HepG2 (cell line): ENCODE measurements around the gene PLVAP. TPM values are rescaled to one million over a fixed set of nuclear protein-coding genes. Genes with fewer than 3 reads are reported as not detected.

Source experiments
- ATAC-seq: fragments of 200-7000 bp; cut with Tn5 transposase; 3 replicates; pipeline ENCODE4 v1.9.1; 2020; ENCODE audit warnings: mild to moderate bottlenecking, moderate library complexity
- BruUV-seq: library from RNA; stranded (reverse); fragments of 400-500 nt; replicated peaks from 2 replicates; lab custom pipeline; 2021; lab: Mats Ljungman, UMichigan
- CTCF ChIA-PET: fragments of 300-600 bp; formaldehyde crosslinking; extraction: SDS; loops from one replicate; lab custom pipeline; 2021; ENCODE audit warnings: low total read pairs, inconsistent platforms, low intra/inter-chr PET ratio; lab: Yijun Ruan, JAX
- POLR2A ChIA-PET: fragments of 350-600 bp; sonication (Branson Sonifier 250); formaldehyde crosslinking; loops from one replicate; lab custom pipeline; 2020; ENCODE audit warnings: antibody characterized with exemption, inconsistent platforms; lab: Yijun Ruan, JAX
- DNase-seq: peaks from one replicate; pipeline ENCODE4 v3.0.0-alpha.2; 2015; ENCODE audit warnings: low spot score
- FAIRE-seq: peaks from 3 replicates; lab custom pipeline; 2011; peaks lifted over from hg19 to GRCh38; lab: Jason Lieb, UNC
- H2AFZ ChIP-seq: one replicate; pipeline ENCODE4 v1.6.1; 2011; ENCODE audit warnings: low read length, inconsistent platforms
- H3K27ac ChIP-seq: fragments of 300-600 bp; 3 replicates; pipeline ENCODE4 v1.8.0; 2011; ENCODE audit warnings: mixed run types, mild to moderate bottlenecking, mixed read lengths, low read length, inconsistent platforms; ENCODE audit not compliant: insufficient read depth; ENCODE audit errors: extremely low read length
- H3K27me3 ChIP-seq, 2 experiments: fragments of 200-600 bp in 1 of 2; 2 replicates in 1 of 2; 3 replicates in 1 of 2; pipeline versions ENCODE4 v1.6.0 to v1.8.0; 2011; ENCODE audit warnings: low read length in 2 of 2, mild to moderate bottlenecking in 2 of 2, moderate library complexity in 2 of 2, inconsistent platforms in 1 of 2; ENCODE audit not compliant: insufficient read depth in 2 of 2, control insufficient read depth in 1 of 2
- H3K36me3 ChIP-seq, 2 experiments: fragments of 200-600 bp in 1 of 2; replicated peaks in 1 of 2; 2 replicates in 1 of 2; 3 replicates in 1 of 2; pipeline versions ENCODE4 v1.5.1 to v1.8.0; 2011; ENCODE audit warnings: low read length in 2 of 2, inconsistent platforms in 1 of 2; ENCODE audit not compliant: insufficient read depth in 2 of 2, control insufficient read depth in 1 of 2
- H3K4me1 ChIP-seq: 2 replicates; pipeline ENCODE4 v1.5.1; 2012; ENCODE audit warnings: low read length, inconsistent platforms; ENCODE audit not compliant: insufficient read depth
- H3K4me2 ChIP-seq: 2 replicates; pipeline ENCODE4 v1.6.0; 2011; ENCODE audit warnings: low read depth, low read length, inconsistent platforms
- H3K4me3 ChIP-seq, 3 experiments: fragments of 200-600 bp in 1 of 3; sonication (generic), shearing (Covaris generic) in 1 of 3; replicated peaks in 1 of 3; 2 replicates each; pipeline ENCODE4 v1.5.1; 2011 to 2016; ENCODE audit warnings: low read length in 3 of 3, inconsistent platforms in 2 of 3, low read depth in 2 of 3, mild to moderate bottlenecking in 2 of 3, control low read depth in 1 of 3, mixed read lengths in 1 of 3; ENCODE audit not compliant: insufficient read depth in 1 of 3
- H3K79me2 ChIP-seq: one replicate; pipeline ENCODE4 v1.6.1; 2011; ENCODE audit warnings: low read length, inconsistent platforms; ENCODE audit not compliant: insufficient read depth
- H3K9ac ChIP-seq: 2 replicates; pipeline ENCODE4 v1.6.0; 2011; ENCODE audit warnings: mild to moderate bottlenecking, low read depth, low read length, inconsistent platforms; ENCODE audit not compliant: insufficient read depth
- H3K9me3 ChIP-seq: 2 replicates; pipeline ENCODE4 v1.5.1; 2012; ENCODE audit warnings: mild to moderate bottlenecking, low read length
- H4K20me1 ChIP-seq: 2 replicates; pipeline ENCODE4 v1.6.0; 2011; ENCODE audit warnings: inconsistent platforms, mild to moderate bottlenecking, low read length, moderate library complexity; ENCODE audit not compliant: insufficient read depth
- CTCF ChIP-seq: sonication (generic); formaldehyde crosslinking; IDR thresholded peaks from 2 replicates; pipeline ENCODE4 v1.5.0; 2020; ENCODE audit warnings: mild to moderate bottlenecking, missing genetic modification reagents, moderate library complexity
- FOXC1 ChIP-seq: sonication (generic); formaldehyde crosslinking; IDR thresholded peaks from 2 replicates; pipeline ENCODE4 v1.8.0; 2022; ENCODE audit warnings: mild to moderate bottlenecking, missing genetic modification reagents, borderline replicate concordance
- KAT8 ChIP-seq: IDR thresholded peaks from 2 replicates; pipeline ENCODE4 v1.6.1; 2016; ENCODE audit warnings: missing genetic modification reagents, missing compliant biosample characterization
- MED1 ChIP-seq: sonication (generic); formaldehyde crosslinking; IDR thresholded peaks from 2 replicates; pipeline ENCODE4 v1.4.0; 2020; ENCODE audit warnings: missing genetic modification reagents
- MIER2 ChIP-seq: IDR thresholded peaks from 2 replicates; pipeline ENCODE4 v1.6.1; 2016; ENCODE audit warnings: missing biosample characterization, missing genetic modification reagents
- NFE2 ChIP-seq: sonication (generic); formaldehyde crosslinking; IDR thresholded peaks from 2 replicates; pipeline ENCODE4 v1.4.0; 2020; ENCODE audit warnings: missing genetic modification reagents
- PAXIP1 ChIP-seq: sonication (generic); formaldehyde crosslinking; conservative IDR thresholded peaks from 2 replicates; pipeline ENCODE4 v1.4.0; 2020; ENCODE audit warnings: mild to moderate bottlenecking, missing genetic modification reagents, moderate library complexity
- PRPF4 ChIP-seq: fragments of 200-400 bp; formaldehyde crosslinking; IDR thresholded peaks from 2 replicates; pipeline ENCODE4 v1.6.1; 2016; ENCODE audit warnings: low read length, low read depth; ENCODE audit not compliant: poor library complexity, severe bottlenecking
- STAT6 ChIP-seq: sonication (generic); formaldehyde crosslinking; IDR thresholded peaks from 2 replicates; pipeline ENCODE4 v1.4.0; 2020; ENCODE audit warnings: missing genetic modification reagents, mild to moderate bottlenecking, borderline replicate concordance
- TCF12 ChIP-seq, 2 experiments: fragments of 450-650 bp in 1 of 2; sonication (generic) in 1 of 2; formaldehyde crosslinking in 1 of 2; IDR thresholded peaks; 2 replicates each; pipeline versions ENCODE4 v1.6.1 to v1.8.0; 2017 to 2022; ENCODE audit warnings: antibody characterized with exemption in 1 of 2, mild to moderate bottlenecking in 1 of 2, missing genetic modification reagents in 1 of 2, moderate library complexity in 1 of 2
- ZC3H13 ChIP-seq: sonication (generic); formaldehyde crosslinking; IDR thresholded peaks from 2 replicates; pipeline ENCODE4 v1.8.1; 2023; ENCODE audit warnings: mild to moderate bottlenecking, missing genetic modification reagents, moderate library complexity
- ZNF383 ChIP-seq: sonication (generic); formaldehyde crosslinking; IDR thresholded peaks from 2 replicates; pipeline ENCODE4 v1.4.0; 2020; ENCODE audit warnings: missing genetic modification reagents, mild to moderate bottlenecking, borderline replicate concordance
- ZSCAN21 ChIP-seq: sonication (generic); formaldehyde crosslinking; IDR thresholded peaks from 2 replicates; pipeline ENCODE4 v1.8.0; 2022; ENCODE audit warnings: mild to moderate bottlenecking, missing genetic modification reagents, moderate library complexity, borderline replicate concordance
- WGBS: methylation state at CpG from one replicate; pipeline ENCODE4 v1.1.6; 2017; ENCODE audit warnings: low lambda C conversion rate; 5-methylcytosine and 5-hydroxymethylcytosine counted together
- in situ Hi-C: cut with HindIII; loops from 2 replicates; pipeline ENCODE4 v1.10.0; 2017; ENCODE audit warnings: low pct_unique_long_range_greater_than_20kb; ENCODE audit not compliant: extremely low pct_ligation_motif_present
- intact Hi-C: fragments of 100-400 bp; cut with micrococcal nuclease; formaldehyde crosslinking; loops from one replicate; pipeline ENCODE4 v1.10.0; 2022; ENCODE audit not compliant: unreplicated experiment
- polyA plus RNA-seq, 8 experiments: library from polyadenylated mRNA; depleted of rRNA in 3 of 8; stranded (reverse) in 7 of 8; unstranded in 1 of 8; fragments of >200 nt; fragmentation: Illumina TruSeq in 4 of 8; extraction: Trizol in 4 of 8; gene quantifications; 2 replicates each; pipeline versions ENCODE4 v1.2.1 to v1.2.3, GENCODE V29; 2011 to 2016; ENCODE audit warnings: low read depth in 4 of 8, missing spikeins in 1 of 8, mixed read lengths in 1 of 8; ENCODE audit not compliant: insufficient read depth in 1 of 8
- total RNA-seq, 5 experiments: library from RNA; depleted of rRNA; stranded (reverse); fragments of >200 nt; fragmentation: Illumina TruSeq; extraction: Trizol; gene quantifications; 2 replicates each; pipeline ENCODE4 v1.2.3, GENCODE V29; 2016; ENCODE audit warnings: low read depth in 1 of 5

PLVAP gene
- total and polyA plus RNA-seq, 2 of the 13 experiments (the other 11 are each of a cell fraction or from before 2014, with no cell fraction given): 0.26 TPM; not detected in 1

- no peak for TF ChIP-seq MIER2 (CRISPR knock-in tag)
- TF ChIP-seq CTCF (CRISPR knock-in tag): peak; percentile 90
- no peak for TF ChIP-seq KAT8 (CRISPR knock-in tag)
- no peak for TF ChIP-seq MED1 (CRISPR knock-in tag)
- TF ChIP-seq FOXC1 (CRISPR knock-in tag): no peak
- no peak for TF ChIP-seq ZC3H13 (CRISPR knock-in tag)
- 0 out of 2 replicates have a peak, but pooled peaks have one; percentile 22 for TF ChIP-seq ZSCAN21 (CRISPR knock-in tag)
These were observed 8.9 kb upstream of the PLVAP start (continued) for GRCh38 chr19:17385878-17386611.

GRCh38 chr19:17380426-17381138 is 3.4 kb upstream of the PLVAP start:
- no TSS peak for BruUV-seq
- no peaks in the 10 kb centered on the region for H3K36me3 ChIP-seq
- ATAC-seq (no peak), FAIRE-seq (no peak), DNase-seq (no peak)
- H3K27ac ChIP-seq: no peak overlapping the region
- no peak overlapping the region for H2AFZ ChIP-seq
- H3K27me3 ChIP-seq: peaks cover 0 to 8% of the 10 kb centered on the region in 2 experiments; a peak in 3 of 5 replicates
- POLR2A ChIA-PET: no interaction called here
- CTCF ChIA-PET: no interaction called here
- intact Hi-C loops: no loop called here
- WGBS: 39% methylated on average over 5 of the region's 5 CpGs
- H3K4me1 ChIP-seq: peaks cover 24% of the 10 kb centered on the region
- no peaks in the 10 kb centered on the region for H3K79me2 ChIP-seq
- no peaks in the 10 kb centered on the region for H3K9me3 ChIP-seq
- H3K9ac ChIP-seq: no peak overlapping the region
- no peak overlapping the region for H3K4me2 ChIP-seq
- no peak overlapping the region for H3K4me3 ChIP-seq
- H4K20me1 ChIP-seq: no peaks in the 10 kb centered on the region
- in situ Hi-C loops: no loop called here
- no peak for TF ChIP-seq STAT6 (CRISPR knock-in tag)
- TF ChIP-seq PRPF4: no peak
- TF ChIP-seq TCF12 (IDR thresholded peaks at IDR 0.05): no peak
- TF ChIP-seq TCF12 (CRISPR knock-in tag; IDR thresholded peaks at IDR 0.05): no peak
- TF ChIP-seq ZNF383: no peak
- no peak for TF ChIP-seq NFE2 (CRISPR knock-in tag)
- no peak for TF ChIP-seq PAXIP1 (CRISPR knock-in tag)
